GM19240 (cell line): ENCODE measurements around the gene RPS25.
"Not testable (repeated sequence)": the region's sequence is repeated elsewhere in the genome, so short reads cannot be mapped to it uniquely, and the experiment has no call there.

Experiments
- DNase-seq: peaks from one replicate; pipeline ENCODE4 v3.0.0; 2011; ENCODE audit warnings: low spot score; ENCODE audit not compliant: insufficient read length

The RPS25 gene

GRCh38 chr11:119018074-119018938, at the start of gene RPS25, which contains the start of gene TRAPPC4:
Gene RPS25 (minus strand): TSS chr11:119018343. CDS start chr11:119018284, 59 bp downstream.
Gene TRAPPC4 (plus strand): TSS chr11:119018766. CDS start chr11:119018796, 30 bp downstream.
- peak; percentile 79 for DNase-seq

- peak; percentile 100 for DNase-seq
Observed at GRCh38 chr11:119067371-119068222, 49.5 kb upstream of the RPS25 start, which contains the start of gene VPS11. Gene VPS11 (plus strand): TSS chr11:119067818. CDS start chr11:119067824, 6 bp downstream.

GRCh38 chr11:119065369-119065768, 47.2 kb upstream of the RPS25 start:
- peak; percentile 51 for DNase-seq

GRCh38 chr11:119062779-119063178, 44.6 kb upstream of the RPS25 start:
- no peak for DNase-seq

- DNase-seq, result no peak
Observed at GRCh38 chr11:119061256-119061655, 43.1 kb upstream of the RPS25 start.

- not testable (repeated sequence) for DNase-seq
Observed at GRCh38 chr11:119059128-119059527, 41.0 kb upstream of the RPS25 start.

- peak; percentile 99 for DNase-seq
Observed at GRCh38 chr11:119057000-119057769, 39.0 kb upstream of the RPS25 start, which contains the start of gene HYOU1. Gene HYOU1 (minus strand): TSS chr11:119057205. CDS start chr11:119056160, 1,045 bp downstream.

GRCh38 chr11:119056421-119056999, 38.4 kb upstream of the RPS25 start:
- DNase-seq, result peak; percentile 35

GRCh38 chr11:119055901-119056300, 37.8 kb upstream of the RPS25 start:
- DNase-seq, result no peak

GRCh38 chr11:119054418-119054817, 36.3 kb upstream of the RPS25 start:
- DNase-seq, result no peak

GRCh38 chr11:119052163-119052814, 34.1 kb upstream of the RPS25 start:
- DNase-seq, result no peak

GRCh38 chr11:119051440-119052162, 33.5 kb upstream of the RPS25 start:
- no peak for DNase-seq

GRCh38 chr11:119049081-119049480, 30.9 kb upstream of the RPS25 start:
- DNase-seq, result no peak

GRCh38 chr11:119048644-119049043, 30.5 kb upstream of the RPS25 start:
- DNase-seq, result no peak

- DNase-seq, result no peak
Observed at GRCh38 chr11:119047205-119047604, 29.1 kb upstream of the RPS25 start.

GRCh38 chr11:119046489-119046888, 28.3 kb upstream of the RPS25 start:
- DNase-seq, result no peak

- DNase-seq, result no peak
Observed at GRCh38 chr11:119044708-119045107, 26.6 kb upstream of the RPS25 start.

GRCh38 chr11:119042927-119043326, 24.8 kb upstream of the RPS25 start:
- DNase-seq, result no peak

GRCh38 chr11:119041821-119042514, 23.8 kb upstream of the RPS25 start:
- DNase-seq, result no peak
